Gastrocnemius medialis (tissue), 4 donors: ENCODE measurements around the gene TTLL6.

ENCODE experiments used
- POLR2A ChIP-seq, 2 donors: fragments of 450-650 bp; IDR thresholded peaks; one replicate each; pipeline ENCODE4 v1.6.1; 2017; ENCODE audit warnings: antibody characterized with exemption in 2 of 2, mild to moderate bottlenecking in 2 of 2, moderate library complexity in 2 of 2
- TF ChIP-seq, protein P1 (sequence below), 5 experiments: fragments of 450-650 bp in 3 of 5; fragments of 200-600 bp in 2 of 5; sonication (generic) in 2 of 5; IDR thresholded peaks in 4 of 5; conservative IDR thresholded peaks in 1 of 5; 1 replicate in 4 of 5; 2 replicates in 1 of 5; pipeline ENCODE4 v1.5.1; 2016 to 2019; ENCODE audit warnings: antibody characterized with exemption in 5 of 5, mild to moderate bottlenecking in 3 of 5, moderate library complexity in 3 of 5

DNA sequence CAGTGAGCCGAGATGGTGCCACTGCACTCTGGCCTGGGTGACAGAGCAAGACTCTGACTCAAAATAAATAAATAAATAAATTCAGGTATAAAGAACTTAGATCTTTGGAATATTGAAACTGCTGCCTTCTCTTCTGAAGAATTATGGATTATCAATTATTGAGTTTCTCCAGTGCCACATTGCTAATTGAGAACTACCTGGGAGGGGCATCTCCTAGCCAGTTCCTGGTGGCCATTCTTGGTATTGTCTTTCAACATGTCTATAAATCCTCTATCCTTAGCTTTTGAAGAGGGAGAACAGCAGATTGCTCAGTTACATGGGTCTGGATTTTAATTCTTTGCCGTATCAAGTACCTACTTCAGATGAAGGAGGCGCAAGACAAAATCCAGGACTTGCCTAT, 43.0 kb upstream of the TTLL6 start:
- TF ChIP-seq, protein P1, sequence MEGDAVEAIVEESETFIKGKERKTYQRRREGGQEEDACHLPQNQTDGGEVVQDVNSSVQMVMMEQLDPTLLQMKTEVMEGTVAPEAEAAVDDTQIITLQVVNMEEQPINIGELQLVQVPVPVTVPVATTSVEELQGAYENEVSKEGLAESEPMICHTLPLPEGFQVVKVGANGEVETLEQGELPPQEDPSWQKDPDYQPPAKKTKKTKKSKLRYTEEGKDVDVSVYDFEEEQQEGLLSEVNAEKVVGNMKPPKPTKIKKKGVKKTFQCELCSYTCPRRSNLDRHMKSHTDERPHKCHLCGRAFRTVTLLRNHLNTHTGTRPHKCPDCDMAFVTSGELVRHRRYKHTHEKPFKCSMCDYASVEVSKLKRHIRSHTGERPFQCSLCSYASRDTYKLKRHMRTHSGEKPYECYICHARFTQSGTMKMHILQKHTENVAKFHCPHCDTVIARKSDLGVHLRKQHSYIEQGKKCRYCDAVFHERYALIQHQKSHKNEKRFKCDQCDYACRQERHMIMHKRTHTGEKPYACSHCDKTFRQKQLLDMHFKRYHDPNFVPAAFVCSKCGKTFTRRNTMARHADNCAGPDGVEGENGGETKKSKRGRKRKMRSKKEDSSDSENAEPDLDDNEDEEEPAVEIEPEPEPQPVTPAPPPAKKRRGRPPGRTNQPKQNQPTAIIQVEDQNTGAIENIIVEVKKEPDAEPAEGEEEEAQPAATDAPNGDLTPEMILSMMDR (IDR thresholded peaks at IDR 0.05 in 4 of 5, conservative IDR thresholded peaks at IDR 0.05 in 1 of 5), result no peak
- no peak for TF ChIP-seq POLR2A (IDR thresholded peaks at IDR 0.05)
